Stimulated activated effector memory CD8-positive, alpha-beta T cell treated with anti-CD3 and anti-CD28 coated beads, Interleukin-12 subunit alpha, Interleukin-12 subunit beta, amount 100 ng/mL, for 72 hours (primary cell): ENCODE results near the gene KCNQ1OT1.

Source experiments
- ATAC-seq: fragments of 150-1000 bp; cut with Tn5 transposase; 2 replicates; pipeline ENCODE4 v1.10.0; 2021
- DNase-seq, 2 donors: peaks; one replicate each; pipeline ENCODE4 v3.0.0; 2021 to 2022; ENCODE audit warnings: low spot score in 2 of 2
- H3K27ac Mint-ChIP-seq: one replicate; pipeline ENCODE4 v1.8.0; 2022; ENCODE audit warnings: mild to moderate bottlenecking, mixed read lengths
- H3K36me3 Mint-ChIP-seq: one replicate; pipeline ENCODE4 v1.8.0; 2022; ENCODE audit warnings: mild to moderate bottlenecking, mixed read lengths
- H3K4me1 Mint-ChIP-seq: one replicate; pipeline ENCODE4 v1.8.0; 2022; ENCODE audit warnings: mixed read lengths
- H3K4me3 Mint-ChIP-seq: one replicate; pipeline ENCODE4 v1.8.0; 2022; ENCODE audit warnings: mild to moderate bottlenecking, mixed read lengths
- H3K9me3 Mint-ChIP-seq: one replicate; pipeline ENCODE4 v1.8.0; 2022; ENCODE audit warnings: mixed read lengths

The KCNQ1OT1 gene

GRCh38 chr11:2579315-2580060 is 120.3 kb downstream of the KCNQ1OT1 start:
- Mint-ChIP-seq H3K27ac (no peak overlapping the region), H3K9me3 (no peaks in the 10 kb centered on the region), H3K36me3 (no peaks in the 10 kb centered on the region), H3K4me3 (no peak overlapping the region), H3K4me1 (no peaks in the 10 kb centered on the region)
- ATAC-seq (no peak), DNase-seq (no peak)

DNA sequence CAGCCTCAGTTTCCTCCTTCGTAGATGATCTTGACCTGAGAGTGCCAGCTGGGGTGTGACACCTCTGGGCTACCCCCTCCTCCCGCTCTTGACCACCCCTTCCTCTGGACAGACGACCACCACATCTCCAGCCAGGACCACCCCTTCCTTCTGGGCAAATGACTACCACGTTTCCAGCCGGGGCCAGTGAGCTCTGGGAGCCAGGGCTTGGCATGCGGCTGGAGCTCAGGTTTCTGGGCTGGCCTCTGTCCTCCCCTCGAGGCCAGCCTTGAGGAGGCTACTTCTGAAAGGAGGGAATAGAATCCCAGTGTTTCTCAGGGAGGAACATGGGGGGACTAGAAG is 120.9 kb downstream of the KCNQ1OT1 start:
- DNase-seq, result no peak
- H3K4me3 Mint-ChIP-seq, result no peak overlapping the region
- no peak for ATAC-seq
- no peaks in the 10 kb centered on the region for H3K4me1 Mint-ChIP-seq
- no peaks in the 10 kb centered on the region for H3K36me3 Mint-ChIP-seq
- H3K9me3 Mint-ChIP-seq, result no peaks in the 10 kb centered on the region
- no peak overlapping the region for H3K27ac Mint-ChIP-seq

GRCh38 chr11:2577991-2578928 is 121.5 kb downstream of the KCNQ1OT1 start:
- DNase-seq, result no peak

GRCh38 chr11:2577031-2577990 is 122.5 kb downstream of the KCNQ1OT1 start:
- DNase-seq, result no peak
- Mint-ChIP-seq H3K4me3 (no peak overlapping the region), H3K9me3 (no peaks in the 10 kb centered on the region), H3K4me1 (no peaks in the 10 kb centered on the region), H3K27ac (no peak overlapping the region), H3K36me3 (no peaks in the 10 kb centered on the region)
- ATAC-seq, result no peak

More at GRCh38 chr11:2577991-2578928, 121.5 kb downstream of the KCNQ1OT1 start:
- ATAC-seq, result no peak
- no peaks in the 10 kb centered on the region for H3K36me3 Mint-ChIP-seq
- no peaks in the 10 kb centered on the region for H3K4me1 Mint-ChIP-seq
- H3K27ac Mint-ChIP-seq, result no peak overlapping the region
- H3K4me3 Mint-ChIP-seq, result no peak overlapping the region
- no peaks in the 10 kb centered on the region for H3K9me3 Mint-ChIP-seq

DNA sequence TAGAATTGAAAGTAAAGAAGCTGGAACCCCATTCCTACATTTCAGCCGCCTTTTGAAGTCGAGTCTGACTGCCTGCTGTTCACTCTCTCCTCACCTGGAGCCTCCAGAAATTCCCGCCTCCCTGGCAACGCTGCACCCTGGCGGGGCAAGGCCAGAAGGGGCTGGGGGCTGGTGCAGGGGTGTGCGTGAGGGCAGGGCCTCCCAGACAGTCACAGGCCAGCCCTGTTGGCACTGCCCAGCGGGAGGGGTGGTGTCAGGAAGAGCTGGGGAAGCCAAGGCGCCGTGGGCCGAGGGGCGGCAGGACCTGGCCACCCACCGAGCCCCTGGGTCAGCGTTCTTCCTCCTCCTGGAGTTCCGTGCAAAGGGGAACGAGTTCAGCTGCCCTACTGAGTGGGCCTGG is 123.2 kb downstream of the KCNQ1OT1 start:
- no peak overlapping the region for H3K4me3 Mint-ChIP-seq
- H3K36me3 Mint-ChIP-seq, result no peaks in the 10 kb centered on the region
- H3K27ac Mint-ChIP-seq, result no peak overlapping the region
- DNase-seq (no peak), ATAC-seq (no peak)
- no peaks in the 10 kb centered on the region for H3K4me1 Mint-ChIP-seq
- no peaks in the 10 kb centered on the region for H3K9me3 Mint-ChIP-seq

GRCh38 chr11:2576111-2576510 is 123.7 kb downstream of the KCNQ1OT1 start:
- no peaks in the 10 kb centered on the region for H3K9me3 Mint-ChIP-seq
- no peaks in the 10 kb centered on the region for H3K36me3 Mint-ChIP-seq
- DNase-seq (no peak), ATAC-seq (no peak)
- H3K27ac Mint-ChIP-seq, result no peak overlapping the region
- no peaks in the 10 kb centered on the region for H3K4me1 Mint-ChIP-seq
- no peak overlapping the region for H3K4me3 Mint-ChIP-seq

DNA sequence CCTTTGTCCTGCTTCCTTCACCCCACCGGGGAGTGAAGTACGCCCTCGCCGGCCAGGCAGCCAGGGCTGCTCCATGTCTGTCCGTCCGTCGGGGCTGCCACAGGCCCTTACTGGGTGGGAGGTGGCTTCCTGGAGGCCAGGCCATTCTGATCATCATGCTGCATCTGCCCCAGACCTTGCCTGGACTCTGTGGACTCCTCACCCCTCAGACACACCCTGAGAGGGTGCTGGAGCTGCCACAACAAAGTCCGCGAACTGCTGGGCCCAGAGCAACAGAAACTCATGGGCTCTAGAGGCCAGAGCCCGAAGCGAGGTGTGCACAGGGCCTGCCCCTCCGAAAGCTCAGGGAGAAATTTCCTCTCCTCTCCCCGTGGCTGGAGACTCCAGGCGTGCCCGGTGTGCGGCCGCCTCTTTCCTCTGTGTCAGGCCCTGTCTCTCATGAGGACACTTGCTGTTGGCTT is 124.2 kb downstream of the KCNQ1OT1 start:
- no peak overlapping the region for H3K27ac Mint-ChIP-seq
- DNase-seq, result no peak
- no peaks in the 10 kb centered on the region for H3K36me3 Mint-ChIP-seq

DNA sequence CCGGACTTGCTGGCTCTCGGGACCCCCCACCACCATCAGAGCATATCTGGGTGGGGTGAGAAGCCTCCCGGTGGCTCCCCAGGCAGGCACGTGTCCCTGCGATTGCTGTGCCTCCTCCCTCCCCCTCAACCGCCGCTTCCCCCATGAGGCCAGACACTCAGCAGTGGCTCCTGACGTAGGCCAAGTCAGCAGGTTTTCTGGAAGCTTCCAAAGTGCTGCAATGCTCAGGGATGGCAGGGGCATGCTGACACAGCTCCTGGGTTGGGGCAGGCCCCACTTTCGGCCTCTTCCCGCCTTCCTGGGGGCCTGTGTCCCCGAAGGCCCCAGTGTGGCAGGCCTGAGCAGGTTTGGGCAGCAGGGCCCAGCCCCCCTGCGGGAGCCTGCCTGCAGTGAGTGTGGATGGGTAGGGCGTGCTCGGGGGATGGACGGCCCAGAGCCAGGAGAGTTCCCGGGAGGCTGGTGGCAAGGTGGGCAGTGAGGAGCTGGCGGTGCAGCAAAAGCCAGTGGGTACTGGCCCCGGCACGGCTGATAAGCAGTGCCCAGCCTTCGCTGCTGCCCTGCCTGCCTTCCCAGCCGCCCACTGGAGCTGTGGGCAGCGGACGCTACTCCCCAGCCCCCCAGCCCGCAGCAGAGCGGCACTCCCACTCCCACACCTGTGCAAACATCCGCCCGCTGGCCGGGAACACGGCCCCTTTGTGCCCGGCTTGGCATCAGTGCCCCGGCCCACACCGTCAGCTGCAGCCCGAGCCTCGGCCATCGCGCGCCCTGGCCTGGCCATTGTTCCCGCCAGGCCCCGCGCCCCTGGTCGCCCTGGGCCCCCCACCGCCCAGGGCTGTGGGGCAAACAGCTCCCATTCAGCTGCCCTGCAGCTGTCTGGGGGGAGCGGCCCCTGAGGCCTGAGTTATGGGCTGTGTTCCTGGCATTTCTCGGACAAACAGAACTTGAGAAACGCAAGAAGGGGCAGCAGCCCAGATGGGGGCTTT is 125.0 kb downstream of the KCNQ1OT1 start:
- no peak for DNase-seq
- no peak for ATAC-seq
- Mint-ChIP-seq H3K4me3 (no peak overlapping the region), H3K27ac (no peak overlapping the region), H3K4me1 (no peaks in the 10 kb centered on the region), H3K9me3 (no peaks in the 10 kb centered on the region), H3K36me3 (no peaks in the 10 kb centered on the region)

More for the DNA sequence above, 124.2 kb downstream of the KCNQ1OT1 start:
- H3K4me1 Mint-ChIP-seq, result no peaks in the 10 kb centered on the region
- no peak for ATAC-seq
- no peaks in the 10 kb centered on the region for H3K9me3 Mint-ChIP-seq
- H3K4me3 Mint-ChIP-seq, result no peak overlapping the region

GRCh38 chr11:2574043-2574552 is 125.7 kb downstream of the KCNQ1OT1 start:
- DNase-seq (no peak), ATAC-seq (no peak)
- H3K4me1 Mint-ChIP-seq, result no peaks in the 10 kb centered on the region
- H3K9me3 Mint-ChIP-seq, result no peaks in the 10 kb centered on the region
- H3K36me3 Mint-ChIP-seq, result no peaks in the 10 kb centered on the region
- H3K27ac Mint-ChIP-seq, result no peak overlapping the region
- H3K4me3 Mint-ChIP-seq, result no peak overlapping the region

GRCh38 chr11:2573240-2574042 is 126.4 kb downstream of the KCNQ1OT1 start:
- DNase-seq (no peak), ATAC-seq (no peak)
- H3K36me3 Mint-ChIP-seq, result no peaks in the 10 kb centered on the region
- H3K4me1 Mint-ChIP-seq, result no peaks in the 10 kb centered on the region
- no peak overlapping the region for H3K27ac Mint-ChIP-seq
- H3K9me3 Mint-ChIP-seq, result no peaks in the 10 kb centered on the region
- H3K4me3 Mint-ChIP-seq, result no peak overlapping the region

GRCh38 chr11:2572491-2573239 is 127.1 kb downstream of the KCNQ1OT1 start:
- no peaks in the 10 kb centered on the region for H3K4me1 Mint-ChIP-seq
- H3K27ac Mint-ChIP-seq, result no peak overlapping the region
- H3K9me3 Mint-ChIP-seq, result no peaks in the 10 kb centered on the region
- no peak for ATAC-seq
- H3K36me3 Mint-ChIP-seq, result no peaks in the 10 kb centered on the region
- DNase-seq, result no peak
- H3K4me3 Mint-ChIP-seq, result no peak overlapping the region

DNA sequence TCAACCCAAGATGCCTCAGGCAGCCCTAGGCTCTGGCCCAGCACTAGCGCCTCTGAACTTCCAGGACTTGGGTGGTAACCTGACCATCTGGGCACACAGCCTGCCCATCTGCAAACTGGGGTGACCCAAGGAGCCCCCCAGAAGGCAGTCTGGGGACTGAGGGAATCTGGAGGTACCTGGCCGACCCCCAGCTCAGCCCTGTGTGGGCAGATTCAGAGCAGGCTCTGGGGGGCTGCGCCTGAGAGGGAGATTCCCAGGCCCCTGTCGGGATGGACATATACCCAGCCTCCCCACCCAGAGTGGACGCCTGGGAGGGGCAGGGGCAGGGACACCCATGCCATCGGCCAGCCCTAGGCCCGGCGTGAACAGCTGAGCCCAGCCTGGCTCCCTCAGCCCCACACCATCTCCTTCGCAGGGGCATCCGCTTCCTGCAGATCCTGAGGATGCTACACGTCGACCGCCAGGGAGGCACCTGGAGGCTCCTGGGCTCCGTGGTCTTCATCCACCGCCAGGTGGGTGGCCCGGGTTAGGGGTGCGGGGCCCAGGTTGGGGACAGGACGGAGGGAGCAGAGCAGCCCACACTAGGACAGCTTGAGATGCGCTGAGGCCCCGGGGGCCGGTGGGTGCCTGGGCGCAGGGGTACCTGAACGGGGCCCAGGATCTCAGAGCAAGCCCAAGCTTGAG is 128.1 kb downstream of the KCNQ1OT1 start:
- DNase-seq, result no peak
- no peaks in the 10 kb centered on the region for H3K36me3 Mint-ChIP-seq
- H3K4me1 Mint-ChIP-seq, result no peaks in the 10 kb centered on the region
- no peak overlapping the region for H3K4me3 Mint-ChIP-seq
- no peak overlapping the region for H3K27ac Mint-ChIP-seq
- H3K9me3 Mint-ChIP-seq, result no peaks in the 10 kb centered on the region
- ATAC-seq, result no peak
